Thoracic aorta (tissue), 2 donors: ENCODE results near the gene ZNHIT1. TPM values are rescaled to one million over a fixed set of nuclear protein-coding genes. Genes with fewer than 3 reads are reported as not detected.
"Not testable (repeated sequence)": the region's sequence is repeated elsewhere in the genome, so short reads cannot be mapped to it uniquely, and the experiment has no call there.

Experiments
- ATAC-seq: fragments of 150-250 bp; one replicate; pipeline ENCODE4 v1.8.0; 2017; ENCODE audit warnings: low read depth; ENCODE audit not compliant: insufficient number of reproducible peaks, low FRiP score
- DNase-seq: peaks from one replicate; pipeline ENCODE4 v3.0.0-alpha.2; 2020; ENCODE audit warnings: low spot score
- H3K27ac ChIP-seq, 2 donors: fragments of 200-600 bp; sonication (generic); 1 replicate in 1 of 2; 2 replicates in 1 of 2; pipeline ENCODE4 v1.5.1; 2016; ENCODE audit warnings: mild to moderate bottlenecking in 2 of 2, moderate library complexity in 2 of 2
- H3K27me3 ChIP-seq: fragments of 200-600 bp; sonication (generic); replicated peaks from 2 replicates; pipeline ENCODE4 v1.6.0; 2016; ENCODE audit warnings: mild to moderate bottlenecking; ENCODE audit not compliant: insufficient read depth
- H3K36me3 ChIP-seq: fragments of 200-600 bp; sonication (generic); one replicate; pipeline ENCODE4 v1.5.1; 2016
- H3K4me1 ChIP-seq, 2 donors: fragments of 200-600 bp; sonication (generic); 1 replicate in 1 of 2; 2 replicates in 1 of 2; pipeline versions ENCODE4 v1.5.1 to v1.6.0; 2016; ENCODE audit warnings: low read depth in 2 of 2, mild to moderate bottlenecking in 1 of 2; ENCODE audit not compliant: control insufficient read depth in 1 of 2
- H3K4me3 ChIP-seq: fragments of 200-600 bp; sonication (generic); 2 replicates; pipeline ENCODE4 v1.5.1; 2016; ENCODE audit warnings: mild to moderate bottlenecking
- H3K9me3 ChIP-seq: fragments of 200-600 bp; sonication (generic); 2 replicates; pipeline ENCODE4 v1.5.1; 2016
- total RNA-seq, 2 donors: library from RNA; depleted of rRNA; stranded (reverse); fragments of >200 nt; gene quantifications; one replicate each; pipeline versions ENCODE4 v1.1.0 to v1.2.3, GENCODE V29; 2016
- TF ChIP-seq, protein P1 (sequence below): fragments of 200-600 bp; sonication (generic); IDR thresholded peaks from one replicate; pipeline ENCODE4 v1.5.1; 2019; ENCODE audit warnings: antibody characterized with exemption

The ZNHIT1 gene
- total RNA-seq, 2 donors from 2014 or later, result 43.7 to 53.2 TPM

DNA sequence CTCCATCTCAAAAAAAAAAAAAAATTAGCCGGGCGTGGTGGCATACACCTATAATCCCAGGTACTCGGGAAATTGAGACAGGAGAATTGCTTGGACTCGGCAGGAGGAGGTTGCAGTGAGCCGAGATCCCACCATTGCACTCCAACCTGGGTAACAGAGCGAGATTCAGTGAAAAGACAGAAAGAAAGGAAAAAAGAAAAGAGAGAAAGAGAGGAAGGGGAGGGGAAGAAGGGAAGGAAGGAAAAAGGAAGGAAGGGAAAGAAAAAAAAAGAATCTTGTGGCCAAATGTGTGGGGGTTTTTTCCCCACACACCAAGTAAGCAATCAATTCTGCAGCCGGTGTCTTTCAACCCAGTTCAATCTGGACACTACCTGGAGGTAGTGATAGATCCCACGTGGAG is 28.9 kb upstream of the ZNHIT1 start:
- H3K4me1 ChIP-seq, result no peaks in the 10 kb centered on the region
- no peaks in the 10 kb centered on the region for H3K27me3 ChIP-seq
- TF ChIP-seq, protein P1, sequence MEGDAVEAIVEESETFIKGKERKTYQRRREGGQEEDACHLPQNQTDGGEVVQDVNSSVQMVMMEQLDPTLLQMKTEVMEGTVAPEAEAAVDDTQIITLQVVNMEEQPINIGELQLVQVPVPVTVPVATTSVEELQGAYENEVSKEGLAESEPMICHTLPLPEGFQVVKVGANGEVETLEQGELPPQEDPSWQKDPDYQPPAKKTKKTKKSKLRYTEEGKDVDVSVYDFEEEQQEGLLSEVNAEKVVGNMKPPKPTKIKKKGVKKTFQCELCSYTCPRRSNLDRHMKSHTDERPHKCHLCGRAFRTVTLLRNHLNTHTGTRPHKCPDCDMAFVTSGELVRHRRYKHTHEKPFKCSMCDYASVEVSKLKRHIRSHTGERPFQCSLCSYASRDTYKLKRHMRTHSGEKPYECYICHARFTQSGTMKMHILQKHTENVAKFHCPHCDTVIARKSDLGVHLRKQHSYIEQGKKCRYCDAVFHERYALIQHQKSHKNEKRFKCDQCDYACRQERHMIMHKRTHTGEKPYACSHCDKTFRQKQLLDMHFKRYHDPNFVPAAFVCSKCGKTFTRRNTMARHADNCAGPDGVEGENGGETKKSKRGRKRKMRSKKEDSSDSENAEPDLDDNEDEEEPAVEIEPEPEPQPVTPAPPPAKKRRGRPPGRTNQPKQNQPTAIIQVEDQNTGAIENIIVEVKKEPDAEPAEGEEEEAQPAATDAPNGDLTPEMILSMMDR, result no peak
- no peak overlapping the region for H3K27ac ChIP-seq
- H3K9me3 ChIP-seq, result no peaks in the 10 kb centered on the region
- H3K4me3 ChIP-seq, result no peak overlapping the region
- no peaks in the 10 kb centered on the region for H3K36me3 ChIP-seq
- ATAC-seq (no peak), DNase-seq (no peak)

DNA sequence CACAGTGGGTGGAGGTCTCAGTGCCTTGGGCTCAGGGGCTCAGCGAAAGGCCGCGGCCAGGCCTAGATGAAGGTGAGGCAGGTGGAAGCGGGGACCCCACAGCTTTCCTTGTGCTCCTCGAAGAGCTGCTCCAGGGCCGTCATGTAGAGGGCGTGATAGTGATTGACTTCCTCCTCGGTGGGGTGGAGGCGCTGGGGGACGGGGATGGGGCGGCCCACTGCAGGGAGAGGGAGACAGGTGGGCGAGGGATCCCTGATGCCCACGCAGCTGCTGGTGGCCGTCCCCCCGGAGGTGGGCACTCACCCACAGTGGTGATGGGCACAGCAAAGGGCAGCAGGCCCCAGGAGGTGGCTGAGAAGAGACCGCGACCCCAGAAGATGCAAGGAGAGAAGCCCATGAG is 22.1 kb upstream of the ZNHIT1 start:
- Histone ChIP-seq H3K4me1 (no peaks in the 10 kb centered on the region), H3K27me3 (no peaks in the 10 kb centered on the region), H3K4me3 (no peak overlapping the region), H3K9me3 (no peaks in the 10 kb centered on the region), H3K36me3 (no peaks in the 10 kb centered on the region), H3K27ac (no peak overlapping the region)
- ATAC-seq, result no peak
- DNase-seq, result no peak
- TF ChIP-seq, protein P1, result no peak

DNA sequence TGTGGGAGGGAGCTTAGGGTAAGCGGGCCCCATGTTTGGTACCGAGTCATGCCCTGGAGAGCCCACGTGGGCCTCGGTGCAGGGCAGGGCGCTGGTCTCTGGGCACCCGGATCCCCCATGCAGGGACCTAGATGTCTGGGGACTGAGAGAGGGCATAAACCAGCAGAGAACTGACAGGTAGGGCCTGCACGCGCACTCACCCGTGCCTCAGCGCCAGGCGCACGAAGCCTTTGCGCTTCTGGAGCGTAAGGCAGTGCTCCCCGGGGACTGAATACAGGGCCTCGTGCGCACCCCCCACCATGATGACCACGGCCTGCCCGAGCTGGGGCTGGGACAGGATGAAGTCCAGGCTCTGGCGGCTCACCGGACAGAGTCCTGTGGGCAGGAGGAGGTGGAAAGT is 20.0 kb upstream of the ZNHIT1 start:
- Histone ChIP-seq H3K27me3 (peaks cover 9% of the 10 kb centered on the region), H3K36me3 (no peaks in the 10 kb centered on the region), H3K4me3 (no peak overlapping the region), H3K9me3 (no peaks in the 10 kb centered on the region), H3K4me1 (peaks cover 5 to 9% of the 10 kb centered on the region in 2 donors), H3K27ac (no peak overlapping the region)
- TF ChIP-seq, protein P1, result no peak
- ATAC-seq (no peak), DNase-seq (no peak)

DNA sequence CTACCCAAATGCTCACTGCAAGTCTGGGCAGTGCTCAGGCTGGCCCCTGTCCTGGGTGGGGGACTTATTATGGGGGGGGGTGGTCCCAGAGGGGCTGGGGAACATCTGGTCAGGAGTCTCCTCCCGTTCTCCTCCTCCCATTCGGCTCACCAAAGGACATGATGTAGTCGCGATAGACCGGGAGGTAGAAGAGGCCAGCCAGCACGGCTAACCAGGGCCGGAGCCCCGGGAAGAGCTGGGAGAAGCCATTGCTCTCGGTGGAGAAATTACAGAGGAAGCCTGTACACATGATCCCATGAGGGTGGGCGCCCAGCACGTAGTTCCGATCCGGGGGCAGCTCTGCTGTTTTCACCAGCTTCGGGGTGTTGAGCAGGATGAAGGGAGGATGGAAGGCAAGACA is 19.5 kb upstream of the ZNHIT1 start:
- TF ChIP-seq, protein P1, result no peak
- DNase-seq (no peak), ATAC-seq (no peak)
- Histone ChIP-seq H3K36me3 (no peaks in the 10 kb centered on the region), H3K4me1 (peaks cover 5 to 9% of the 10 kb centered on the region in 2 donors), H3K4me3 (no peak overlapping the region), H3K9me3 (no peaks in the 10 kb centered on the region), H3K27ac (no peak overlapping the region), H3K27me3 (peaks cover 9% of the 10 kb centered on the region)

DNA sequence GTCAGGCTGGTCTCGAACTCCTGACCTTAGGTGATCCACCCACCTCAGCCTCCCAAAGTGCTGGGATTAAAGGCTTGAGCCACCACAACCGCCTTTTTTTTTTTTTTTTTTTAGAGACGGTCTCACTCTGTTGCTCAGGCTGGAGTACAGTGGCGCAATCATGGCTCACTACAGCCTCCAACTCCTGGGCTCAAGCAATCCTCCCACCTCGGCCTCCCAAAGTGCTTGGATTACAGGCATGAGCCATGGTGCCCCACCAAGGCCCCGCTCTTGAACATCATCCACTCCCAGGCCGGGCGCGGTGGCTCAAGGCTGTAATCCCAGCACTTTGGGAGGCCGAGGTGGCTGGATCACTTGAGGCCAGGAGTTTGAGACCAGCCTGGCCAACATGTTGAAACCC is 18.4 kb upstream of the ZNHIT1 start:
- not testable (repeated sequence) for H3K4me1 ChIP-seq, DNase-seq, H3K27ac ChIP-seq, H3K9me3 ChIP-seq, ATAC-seq, H3K27me3 ChIP-seq, H3K36me3 ChIP-seq, H3K4me3 ChIP-seq

DNA sequence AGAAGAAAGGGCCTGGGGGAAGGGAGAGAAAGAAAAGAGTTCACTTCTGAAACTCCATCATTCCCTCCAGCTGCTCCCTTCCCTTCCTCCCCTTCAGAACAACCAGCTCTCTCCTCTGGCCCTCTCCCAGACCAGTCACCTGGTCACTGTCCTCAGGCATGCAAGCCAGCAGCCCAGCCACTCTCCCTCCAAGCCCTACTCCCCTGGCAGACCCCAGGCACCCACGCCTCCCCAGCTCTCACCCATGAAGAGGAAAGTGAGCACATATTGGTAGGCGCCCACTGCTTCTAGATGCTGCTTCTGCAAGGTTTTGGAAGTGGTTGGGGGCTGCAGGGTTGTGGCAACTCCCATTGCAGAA is 17.5 kb upstream of the ZNHIT1 start:
- Histone ChIP-seq H3K4me1 (peaks cover 5 to 9% of the 10 kb centered on the region in 2 donors), H3K9me3 (no peaks in the 10 kb centered on the region), H3K27ac (no peak overlapping the region), H3K27me3 (peaks cover 9% of the 10 kb centered on the region), H3K36me3 (no peaks in the 10 kb centered on the region), H3K4me3 (no peak overlapping the region)
- ATAC-seq (no peak), DNase-seq (no peak)
- TF ChIP-seq, protein P1, result no peak
